Vagina (tissue), 2 donors: ENCODE measurements around the gene CASQ2.

Experiments used
- POLR2A ChIP-seq, 2 donors: fragments of 450-650 bp; IDR thresholded peaks; one replicate each; pipeline ENCODE4 v1.6.1; 2017; ENCODE audit warnings: antibody characterized with exemption in 2 of 2, mild to moderate bottlenecking in 2 of 2, moderate library complexity in 2 of 2
- POLR2AphosphoS5 ChIP-seq, 2 donors: sonication (generic); formaldehyde crosslinking; IDR thresholded peaks; one replicate each; pipeline ENCODE4 v1.9.0; 2017; ENCODE audit warnings: antibody characterized with exemption in 2 of 2, mild to moderate bottlenecking in 2 of 2, low read depth in 1 of 2; ENCODE audit not compliant: insufficient read depth in 1 of 2
- TF ChIP-seq, protein P1 (sequence below), 3 experiments: fragments of 450-650 bp in 2 of 3; fragments of 200-600 bp in 1 of 3; sonication (generic) in 1 of 3; IDR thresholded peaks; one replicate each; pipeline ENCODE4 v1.5.1; 2017 to 2019; ENCODE audit warnings: antibody characterized with exemption in 3 of 3, mild to moderate bottlenecking in 2 of 3, moderate library complexity in 2 of 3

DNA sequence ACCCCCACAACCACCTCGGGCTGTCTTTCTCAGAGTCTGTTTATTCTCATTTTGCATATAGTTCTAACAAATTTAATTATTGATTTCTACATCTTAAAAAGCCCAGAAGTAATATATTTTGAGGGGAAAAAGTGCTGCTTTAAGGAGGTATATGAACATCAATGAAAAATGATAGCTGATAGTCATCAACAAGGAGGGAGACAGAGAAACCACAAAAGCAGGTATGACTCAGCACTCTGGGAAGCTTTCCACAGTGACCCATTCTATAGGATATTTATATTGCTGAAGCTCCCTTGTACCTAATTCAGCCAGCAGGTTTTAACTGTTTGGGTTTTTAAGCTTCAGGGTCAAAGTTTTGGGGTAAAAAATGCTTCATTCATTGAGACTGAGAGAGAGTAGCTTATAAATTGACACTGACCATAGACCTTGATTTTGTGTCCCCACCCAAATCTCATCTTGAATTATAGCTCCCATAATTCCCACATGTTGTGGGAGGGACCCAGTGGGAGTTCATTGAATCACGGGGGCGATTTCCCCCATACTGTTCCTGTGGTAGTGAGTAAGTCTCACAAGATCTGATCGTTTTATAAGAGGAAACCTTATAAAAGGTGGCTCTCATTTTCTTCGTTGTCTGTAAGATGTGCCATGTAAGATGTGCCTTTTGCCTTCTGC is 99.4 kb downstream of the CASQ2 start:
- no peak for TF ChIP-seq POLR2A (IDR thresholded peaks at IDR 0.05)
- TF ChIP-seq, protein P1, sequence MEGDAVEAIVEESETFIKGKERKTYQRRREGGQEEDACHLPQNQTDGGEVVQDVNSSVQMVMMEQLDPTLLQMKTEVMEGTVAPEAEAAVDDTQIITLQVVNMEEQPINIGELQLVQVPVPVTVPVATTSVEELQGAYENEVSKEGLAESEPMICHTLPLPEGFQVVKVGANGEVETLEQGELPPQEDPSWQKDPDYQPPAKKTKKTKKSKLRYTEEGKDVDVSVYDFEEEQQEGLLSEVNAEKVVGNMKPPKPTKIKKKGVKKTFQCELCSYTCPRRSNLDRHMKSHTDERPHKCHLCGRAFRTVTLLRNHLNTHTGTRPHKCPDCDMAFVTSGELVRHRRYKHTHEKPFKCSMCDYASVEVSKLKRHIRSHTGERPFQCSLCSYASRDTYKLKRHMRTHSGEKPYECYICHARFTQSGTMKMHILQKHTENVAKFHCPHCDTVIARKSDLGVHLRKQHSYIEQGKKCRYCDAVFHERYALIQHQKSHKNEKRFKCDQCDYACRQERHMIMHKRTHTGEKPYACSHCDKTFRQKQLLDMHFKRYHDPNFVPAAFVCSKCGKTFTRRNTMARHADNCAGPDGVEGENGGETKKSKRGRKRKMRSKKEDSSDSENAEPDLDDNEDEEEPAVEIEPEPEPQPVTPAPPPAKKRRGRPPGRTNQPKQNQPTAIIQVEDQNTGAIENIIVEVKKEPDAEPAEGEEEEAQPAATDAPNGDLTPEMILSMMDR (IDR thresholded peaks at IDR 0.05), result no peak
- TF ChIP-seq POLR2AphosphoS5 (IDR thresholded peaks at IDR 0.05; ENCODE audit: insufficient read depth in 1 of 2, low read depth in 1 of 2), result no peak
